Medulla oblongata (tissue), 1 donor: Measurements from ENCODE around the gene C18orf54.
A peak's percentile ranks its signal among the peaks of the same experiment; 100 is the strongest.
"Not testable (repeated sequence)": the region's sequence is repeated elsewhere in the genome, so short reads cannot be mapped to it uniquely, and the experiment has no call there.

ENCODE experiments used
- DNase-seq: peaks from one replicate; pipeline ENCODE4 v3.0.0-alpha.2; 2015; ENCODE audit errors: extremely low spot score

The C18orf54 gene

DNA sequence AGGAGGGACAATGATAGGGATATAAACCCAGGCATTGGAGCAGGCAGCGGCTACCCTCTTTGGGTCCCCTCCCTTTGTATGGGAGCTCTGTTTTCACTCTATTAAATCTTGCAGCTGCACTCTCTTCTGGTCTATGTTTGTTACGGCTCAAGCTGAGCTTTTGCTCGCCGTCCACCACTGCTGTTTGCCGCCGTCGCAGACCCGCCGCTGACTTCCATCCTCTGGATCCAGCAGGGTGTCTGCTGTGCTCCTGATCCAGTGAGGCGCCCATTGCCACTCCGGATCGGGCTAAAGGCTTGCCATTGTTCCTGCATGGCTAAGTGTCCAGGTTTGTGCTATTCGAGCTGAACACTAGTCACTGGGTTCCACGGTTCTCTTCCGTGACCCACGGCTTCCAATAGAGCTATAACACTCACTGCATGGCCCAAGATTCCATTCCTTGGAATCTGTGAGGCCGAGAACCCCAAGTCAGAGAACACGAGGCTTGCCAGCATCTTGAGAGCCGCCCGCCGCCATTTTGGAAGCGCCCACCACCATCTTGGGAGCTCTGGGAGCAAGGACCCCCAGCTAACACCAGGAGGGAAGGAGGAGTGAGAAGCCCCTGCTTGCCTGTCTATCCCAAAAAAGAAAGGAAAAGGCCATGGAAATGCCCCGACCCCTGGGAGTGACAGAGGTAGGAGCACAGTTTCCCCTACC lies 29.2 kb downstream of the C18orf54 start:
- not testable (repeated sequence) for DNase-seq

DNA sequence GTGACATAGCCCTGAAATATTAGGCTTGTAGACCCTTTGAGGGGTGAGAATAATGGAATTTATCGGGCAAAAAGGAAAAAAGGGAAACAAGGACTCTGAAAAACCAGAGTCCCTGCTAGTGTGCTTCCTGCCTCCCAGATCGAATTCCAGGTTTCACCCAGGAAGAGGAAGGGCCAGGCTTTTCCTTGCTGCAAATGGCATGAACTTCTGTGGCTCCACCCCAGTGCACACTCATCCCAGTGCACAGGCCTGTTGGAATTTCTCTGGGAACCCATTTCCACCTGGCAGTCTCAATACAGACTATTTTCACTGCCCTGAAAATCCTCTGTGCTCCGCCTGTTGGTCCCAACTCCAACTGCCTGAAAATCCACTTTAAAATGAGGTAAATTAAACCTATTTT lies 29.9 kb downstream of the C18orf54 start:
- DNase-seq, result no peak

DNA sequence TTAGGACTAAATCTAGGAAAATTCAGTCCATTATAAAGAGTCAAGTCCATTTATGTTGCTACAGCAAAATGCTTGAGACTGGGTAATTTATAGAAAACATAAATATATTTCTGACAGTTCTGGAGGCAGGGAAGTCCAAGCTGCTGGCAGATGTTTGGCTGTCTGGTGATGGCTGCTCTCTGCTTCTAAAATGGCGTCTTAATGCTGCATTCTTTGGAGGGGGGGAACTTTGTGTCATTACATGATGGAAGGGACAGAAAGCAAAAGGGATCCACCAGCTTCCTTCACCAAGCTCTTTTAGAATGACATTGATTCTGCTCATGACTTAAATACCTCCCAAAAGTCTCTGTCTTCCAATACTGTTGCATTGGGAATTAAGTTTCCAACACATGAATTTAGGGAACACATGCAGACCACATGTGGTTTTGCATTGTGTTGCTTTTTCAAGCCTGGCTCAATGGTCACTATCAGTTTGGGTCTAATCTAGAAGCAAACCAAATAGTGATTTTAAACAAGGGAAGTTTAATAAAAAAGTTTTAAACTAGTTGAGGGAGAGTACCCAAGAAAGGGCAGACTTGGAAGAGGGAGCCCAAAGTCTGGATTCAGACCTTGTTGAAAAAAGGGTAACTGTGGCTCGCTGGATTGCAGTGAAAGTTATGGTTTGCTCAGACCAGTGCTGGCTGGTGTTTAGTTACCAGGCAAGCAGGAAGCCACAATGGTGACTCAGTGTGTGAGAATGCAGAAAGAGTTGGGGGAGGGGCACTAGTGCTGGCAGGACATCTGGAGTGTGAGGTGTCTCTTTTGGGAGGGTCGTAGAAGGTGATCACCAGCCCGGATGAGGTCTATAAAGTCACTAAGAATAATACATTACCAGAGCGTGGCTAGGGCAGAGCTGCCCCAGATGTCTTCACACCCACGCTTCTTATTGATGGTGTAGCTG lies 30.8 kb downstream of the C18orf54 start:
- DNase-seq, result no peak

DNA sequence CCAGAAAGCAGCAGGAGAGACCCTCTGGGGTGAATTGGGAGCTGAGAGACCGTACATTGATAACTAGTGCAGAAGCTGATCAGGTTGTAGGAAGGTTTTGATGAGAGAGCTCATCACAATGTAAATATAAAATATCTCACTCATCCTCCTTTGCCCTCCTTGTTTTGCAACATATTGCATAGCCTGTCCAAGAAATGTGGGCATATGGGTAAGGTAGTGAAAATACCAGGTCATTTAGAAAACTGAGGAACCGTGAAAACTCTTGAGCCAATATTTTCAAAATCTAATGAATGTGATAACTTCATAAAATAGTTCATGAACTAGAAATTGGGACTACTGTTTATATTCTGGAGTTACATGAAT lies 31.4 kb downstream of the C18orf54 start:
- DNase-seq, result no peak

DNA sequence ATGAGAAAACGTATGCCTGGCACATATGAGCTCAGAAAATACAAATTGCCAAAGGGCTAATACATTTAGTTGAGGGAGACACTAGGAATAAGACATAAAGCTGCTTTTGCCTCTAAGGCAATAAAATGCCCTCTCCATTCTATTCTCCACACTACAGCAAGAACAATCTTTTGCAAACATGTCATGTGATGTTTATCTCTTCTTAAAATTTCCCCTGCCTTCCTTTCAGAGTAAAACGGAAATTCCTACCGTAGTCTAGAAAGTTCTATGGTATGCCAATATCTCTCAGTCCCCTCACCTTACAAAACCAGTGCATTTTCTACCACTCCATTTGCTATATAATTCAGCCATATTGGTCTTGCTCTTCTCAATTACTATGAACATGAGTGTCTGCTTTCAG lies 33.1 kb downstream of the C18orf54 start:
- no peak for DNase-seq

DNA sequence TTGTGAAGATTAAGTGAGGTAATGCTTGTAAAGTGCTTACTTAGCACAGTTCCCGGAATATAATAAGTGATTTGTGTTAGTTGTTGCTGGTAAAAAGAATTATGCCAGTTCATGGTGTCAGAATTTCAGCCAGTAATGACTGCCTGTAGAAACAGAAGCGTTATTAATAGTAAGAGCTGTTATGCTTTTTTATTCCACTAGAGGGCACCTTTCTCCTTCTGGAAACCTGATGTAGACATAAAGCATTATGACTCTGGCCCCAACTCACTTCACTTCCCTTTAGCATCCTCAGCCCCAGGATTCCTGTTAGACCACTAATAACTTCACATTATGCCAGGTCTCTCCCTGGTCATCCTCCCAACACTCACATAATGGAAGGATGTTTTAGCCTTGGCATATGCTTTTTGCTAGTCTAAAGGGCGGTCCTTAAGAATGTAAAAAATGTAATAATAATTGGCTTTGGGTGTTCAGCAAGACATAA lies 34.9 kb downstream of the C18orf54 start:
- DNase-seq, result peak; percentile 80

DNA sequence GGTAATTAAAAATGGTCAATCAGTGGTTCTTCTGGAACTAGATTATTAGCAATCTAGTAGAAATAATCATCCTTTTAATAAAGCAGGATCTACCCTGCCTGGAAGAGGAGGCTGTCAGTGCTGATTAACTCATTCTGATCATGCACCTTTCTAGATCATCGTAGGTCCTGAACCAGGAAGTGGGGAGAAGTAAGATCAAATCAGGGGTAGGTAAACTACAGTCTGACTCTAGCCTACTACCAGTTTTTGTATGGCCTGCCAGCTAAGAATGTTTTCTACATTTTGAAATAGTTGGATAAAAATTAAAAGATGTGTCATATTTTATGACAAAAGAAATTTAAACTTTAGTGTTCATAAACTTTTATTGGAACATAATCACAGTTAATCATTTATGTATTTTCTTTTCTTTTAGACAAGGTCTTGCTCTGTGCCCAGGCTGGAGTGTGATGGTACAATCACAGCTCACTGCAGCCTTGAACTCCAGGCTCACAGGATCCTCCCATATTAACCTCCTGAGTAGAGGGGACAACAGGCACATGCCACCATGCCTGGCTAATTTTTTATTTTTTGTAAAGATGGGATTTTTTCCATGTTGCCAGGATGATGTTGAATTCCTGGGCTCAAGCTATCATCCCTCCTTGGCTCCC lies 36.1 kb downstream of the C18orf54 start:
- no peak for DNase-seq

DNA sequence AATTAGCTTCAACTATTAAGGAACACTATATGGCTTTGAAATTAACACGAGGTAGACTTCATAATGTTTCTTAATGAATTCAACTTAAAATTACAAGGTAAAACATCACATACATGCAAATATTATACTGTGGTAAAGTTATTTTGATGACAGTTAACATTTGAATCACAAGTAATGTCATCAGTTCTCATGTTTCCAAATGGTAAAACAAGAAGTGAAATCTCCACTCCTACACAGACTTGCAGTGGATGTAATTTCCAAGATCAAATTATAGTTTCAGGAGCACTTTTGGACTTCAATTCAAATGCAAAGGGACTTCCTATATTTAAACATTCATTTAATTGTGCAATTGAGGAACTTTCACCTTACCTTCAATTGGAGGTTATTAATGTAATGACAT lies 39.1 kb downstream of the C18orf54 start:
- no peak for DNase-seq

DNA sequence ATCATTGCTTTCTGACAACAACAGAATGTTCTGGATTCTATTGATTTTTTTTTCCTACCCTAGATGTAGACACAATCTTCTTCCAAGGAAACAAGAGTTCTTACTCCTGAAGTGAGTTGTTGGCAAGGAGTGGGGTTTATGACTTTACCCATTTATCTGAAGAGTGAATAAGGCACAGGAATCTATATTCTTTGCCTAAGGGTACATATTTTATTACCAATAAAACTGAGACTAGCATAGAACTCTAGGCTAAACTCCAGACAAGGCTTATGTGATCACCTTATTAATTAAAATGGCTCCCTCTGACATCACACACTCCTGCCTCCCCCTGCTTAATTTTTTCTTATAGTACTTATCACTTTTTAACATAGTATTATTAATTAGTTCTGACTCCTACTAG lies 47.6 kb downstream of the C18orf54 start:
- no peak for DNase-seq

DNA sequence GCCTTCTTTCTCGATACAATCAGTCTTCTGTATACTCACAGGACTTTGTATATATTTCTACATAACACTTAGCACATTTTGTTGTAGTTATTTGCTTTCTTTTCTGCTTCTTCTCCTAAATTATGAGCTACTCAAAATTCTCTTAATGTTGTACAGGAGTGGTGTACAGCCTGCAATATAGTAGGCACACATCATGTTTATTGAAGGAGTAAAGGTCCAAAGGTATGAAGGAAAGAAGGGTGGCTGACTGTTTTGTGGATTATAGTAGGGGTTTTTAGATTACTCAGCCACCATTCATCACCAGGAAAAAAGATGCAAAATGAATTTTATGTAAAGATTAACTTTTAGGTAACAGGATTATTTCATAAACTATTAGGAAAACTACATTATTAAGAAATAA lies 54.1 kb downstream of the C18orf54 start:
- DNase-seq, result no peak

DNA sequence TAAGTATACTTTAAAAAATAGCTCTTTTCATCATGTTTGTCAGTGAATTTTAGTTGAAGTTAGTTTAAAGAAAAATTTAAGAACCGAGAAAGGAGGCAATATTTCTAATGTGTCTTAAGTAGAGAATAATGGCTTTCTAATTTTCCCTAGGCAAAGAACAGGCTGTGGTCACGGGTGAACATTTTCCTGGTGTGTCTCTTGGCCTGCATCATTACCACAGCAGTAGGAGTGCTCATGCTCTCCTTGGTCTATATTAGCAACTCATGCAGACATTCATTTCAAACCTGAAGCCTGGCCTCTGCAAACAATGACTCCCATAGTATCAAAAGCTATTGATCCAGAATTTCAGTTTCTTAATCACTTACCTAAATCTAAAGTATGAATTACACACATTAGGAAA lies 57.4 kb downstream of the C18orf54 start:
- DNase-seq, result no peak

DNA sequence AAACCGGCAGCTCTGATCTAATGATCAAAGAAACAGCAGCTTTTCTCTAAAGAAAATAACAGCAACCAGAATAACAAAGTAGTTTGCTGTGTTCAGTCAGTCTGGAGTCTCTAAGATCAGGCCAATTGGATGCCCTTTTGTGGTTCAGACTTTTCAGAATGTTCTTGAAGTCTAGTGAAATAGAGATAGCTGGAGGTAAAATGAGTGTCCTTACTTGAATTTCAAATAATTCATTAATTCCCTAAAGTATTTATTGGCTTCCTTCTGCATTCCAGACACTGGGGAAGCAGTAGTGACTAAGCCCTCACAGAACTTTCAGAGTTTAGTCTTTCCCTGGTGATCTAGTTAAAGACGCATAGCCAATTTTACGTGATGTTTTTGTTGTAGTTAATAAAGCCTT lies 58.7 kb downstream of the C18orf54 start:
- no peak for DNase-seq

DNA sequence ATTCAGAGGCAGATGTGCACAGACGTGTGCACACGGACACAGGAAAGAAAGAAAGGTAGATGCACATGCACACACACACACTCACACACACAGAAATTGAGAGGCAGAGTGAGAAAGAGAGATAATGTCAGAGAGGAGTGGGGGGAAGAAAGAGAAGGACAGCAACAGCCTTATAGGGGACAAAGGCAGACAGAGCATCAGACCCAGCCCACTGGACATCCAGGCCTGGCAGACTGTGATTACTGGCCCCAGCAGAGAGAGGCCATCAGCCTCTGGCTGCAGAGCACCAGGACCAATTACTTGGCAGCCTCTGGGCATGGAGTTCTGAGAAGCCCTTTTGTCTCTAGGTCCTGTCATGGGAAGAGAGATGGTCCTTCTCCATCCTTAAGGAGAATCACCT lies 66.1 kb downstream of the C18orf54 start:
- DNase-seq, result no peak

DNA sequence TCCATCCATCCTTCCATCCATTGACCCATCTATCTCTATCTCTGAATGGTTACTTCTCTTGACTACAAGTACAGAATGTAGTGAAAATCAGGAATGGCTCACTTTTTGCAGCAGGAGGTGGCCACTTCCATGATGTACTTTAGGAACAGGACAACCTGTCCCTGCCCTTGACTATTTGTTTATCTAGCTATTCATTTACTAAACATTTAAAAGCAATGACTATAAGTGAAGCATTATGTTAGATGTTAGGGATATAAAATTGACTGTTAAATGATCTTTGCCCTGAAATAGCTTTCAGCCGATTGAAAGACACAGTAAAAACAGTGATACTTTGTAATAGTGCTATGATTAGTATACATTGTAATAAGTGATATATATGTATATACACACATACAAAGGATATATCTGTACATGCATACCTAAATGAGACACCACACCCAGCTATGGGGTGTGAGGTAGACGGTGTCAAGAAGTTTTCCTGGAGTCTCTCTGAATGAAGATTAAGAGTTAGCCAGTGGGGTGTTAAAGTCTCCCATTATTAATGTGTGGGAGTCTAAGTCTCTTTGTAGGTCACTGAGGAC lies 68.5 kb downstream of the C18orf54 start:
- DNase-seq, result no peak
